Renal cortex interstitium (tissue), 11 donors: ENCODE measurements around the gene CHDH. TPM values are rescaled to one million over a fixed set of nuclear protein-coding genes. Genes with fewer than 3 reads are reported as not detected.

ENCODE experiments used
- DNase-seq, 11 donors: peaks; one replicate each; pipeline ENCODE4 v3.0.0-alpha.2; 2013; ENCODE audit warnings: low read depth in 9 of 11, low spot score in 4 of 11; ENCODE audit errors: extremely low read depth in 1 of 11
- polyA plus RNA-seq, 3 donors: library from polyadenylated mRNA; unstranded; fragments of 120-200 nt; gene quantifications; one replicate each; pipeline ENCODE4 v1.2.1, GENCODE V29; 2013; ENCODE audit not compliant: insufficient read length in 3 of 3

Gene CHDH
- polyA plus RNA-seq, 3 donors = 8.5 to 9.2 (median 8.7) TPM

- no peak for DNase-seq
These were observed 69.6 kb downstream of the CHDH start for GRCh38 chr3:53776494-53777101.

GRCh38 chr3:53775834-53776251 is 70.4 kb downstream of the CHDH start:
- no peak for DNase-seq

- DNase-seq = no peak
These were observed 71.2 kb downstream of the CHDH start for GRCh38 chr3:53775018-53775417.

GRCh38 chr3:53774414-53774813 is 71.8 kb downstream of the CHDH start:
- DNase-seq = no peak

- no peak for DNase-seq
These were observed 72.4 kb downstream of the CHDH start for GRCh38 chr3:53773611-53774368.

DNA sequence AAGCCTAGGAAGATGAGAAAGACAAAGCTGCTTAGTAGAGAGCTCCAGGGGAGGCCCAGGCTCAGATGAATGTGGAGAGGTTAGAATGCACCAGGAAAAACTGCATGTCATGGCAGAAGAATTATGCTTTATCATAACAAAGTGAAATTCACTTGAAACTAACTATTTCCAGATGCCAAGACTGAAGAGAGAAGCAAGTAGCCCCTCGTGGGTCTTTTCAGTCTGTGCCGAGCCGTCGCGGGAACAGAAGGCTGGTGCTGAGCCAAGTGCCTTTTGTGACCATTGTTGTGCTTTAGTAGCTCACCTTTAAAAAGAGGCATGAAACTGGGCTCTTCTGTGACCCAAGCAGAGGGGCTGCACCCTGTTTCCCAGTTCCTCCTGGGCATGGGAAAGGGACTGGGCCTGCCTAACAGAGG is 73.2 kb downstream of the CHDH start:
- no peak for DNase-seq

DNA sequence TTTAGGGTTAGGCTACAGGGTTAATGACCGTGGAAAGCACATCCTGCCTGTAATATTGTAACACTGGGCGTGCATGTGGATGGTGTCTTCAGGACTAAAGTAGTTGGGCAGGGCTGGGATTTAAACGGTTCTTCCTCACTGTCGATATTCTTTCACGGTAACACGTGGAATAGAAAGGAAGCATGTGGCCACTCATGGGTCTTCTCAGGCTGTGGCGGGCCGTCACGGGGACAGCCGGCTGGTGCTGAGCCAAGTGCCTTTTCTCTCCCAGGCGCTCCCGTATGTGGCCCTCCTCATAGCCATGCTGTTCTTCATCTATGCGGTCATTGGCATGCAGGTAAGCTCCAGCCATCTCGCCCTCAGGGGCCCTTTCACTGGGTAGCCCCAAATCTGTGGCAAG is 73.7 kb downstream of the CHDH start:
- DNase-seq = no peak

DNA sequence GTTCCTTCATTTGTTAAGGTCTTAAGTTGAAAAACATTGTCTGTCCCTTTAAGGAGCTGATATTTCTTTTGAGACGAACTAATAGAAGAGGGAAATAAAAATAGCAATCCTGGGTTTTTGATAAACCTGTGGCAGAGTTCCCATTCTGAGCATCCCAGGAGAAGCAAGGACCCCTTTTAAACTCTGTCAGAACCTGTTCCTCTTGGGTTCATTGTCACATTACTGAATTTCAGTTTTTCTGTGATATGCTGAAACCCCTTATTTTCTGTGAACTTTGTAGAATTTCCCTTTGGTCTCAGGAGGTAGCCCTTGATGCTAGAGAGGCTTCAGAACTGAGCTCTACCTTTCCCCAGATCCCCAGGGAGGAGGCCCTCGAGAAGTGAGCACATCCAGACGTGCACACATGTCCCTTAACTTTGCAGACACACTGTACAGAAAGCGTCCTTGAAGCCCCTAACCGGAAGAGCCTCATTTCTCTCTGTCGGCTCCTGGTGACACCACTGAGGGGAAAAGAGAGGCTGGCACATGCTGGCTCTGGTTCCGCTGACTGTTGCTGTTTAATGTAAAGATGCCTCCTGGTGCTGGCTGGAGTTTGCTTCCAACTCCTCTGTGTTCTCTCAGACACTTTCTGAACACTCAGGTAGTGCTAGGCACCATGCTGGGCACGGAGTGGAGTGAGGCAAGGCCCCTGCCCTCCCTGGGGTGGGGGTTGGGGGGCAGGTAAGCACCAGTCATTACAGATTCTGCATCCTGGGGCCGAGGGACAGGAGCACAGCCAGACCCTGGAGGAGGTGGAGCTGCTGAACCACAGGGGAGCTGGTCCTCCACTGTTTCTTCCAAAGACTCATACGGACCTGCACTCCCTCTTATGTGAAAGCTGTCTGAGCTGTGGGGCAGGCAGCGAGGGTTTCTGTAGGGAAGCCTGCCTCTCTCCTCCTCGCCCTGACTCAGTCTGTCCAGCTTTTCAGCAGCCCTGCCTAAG is 77.5 kb downstream of the CHDH start:
- DNase-seq = no peak

DNA sequence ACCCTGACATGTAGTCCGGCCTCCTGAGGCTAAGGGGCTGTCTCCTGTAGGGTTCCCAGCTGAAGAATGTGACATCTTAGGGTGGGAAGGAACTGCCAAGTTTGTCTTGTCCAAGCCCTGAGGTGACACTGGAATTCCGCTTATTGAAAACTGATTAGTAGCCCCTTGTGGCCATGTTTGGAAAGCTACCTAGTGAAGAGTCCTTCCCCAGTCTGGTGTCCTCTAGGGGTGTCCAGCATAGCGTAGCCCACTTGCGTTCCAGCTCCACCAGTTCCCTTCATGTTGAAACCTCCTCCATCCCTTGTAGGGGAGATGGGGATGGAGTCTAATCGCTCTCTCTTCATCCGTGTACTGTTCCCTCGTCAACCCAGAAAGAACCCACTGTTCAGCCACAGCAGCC is 79.5 kb downstream of the CHDH start:
- DNase-seq = no peak

DNA sequence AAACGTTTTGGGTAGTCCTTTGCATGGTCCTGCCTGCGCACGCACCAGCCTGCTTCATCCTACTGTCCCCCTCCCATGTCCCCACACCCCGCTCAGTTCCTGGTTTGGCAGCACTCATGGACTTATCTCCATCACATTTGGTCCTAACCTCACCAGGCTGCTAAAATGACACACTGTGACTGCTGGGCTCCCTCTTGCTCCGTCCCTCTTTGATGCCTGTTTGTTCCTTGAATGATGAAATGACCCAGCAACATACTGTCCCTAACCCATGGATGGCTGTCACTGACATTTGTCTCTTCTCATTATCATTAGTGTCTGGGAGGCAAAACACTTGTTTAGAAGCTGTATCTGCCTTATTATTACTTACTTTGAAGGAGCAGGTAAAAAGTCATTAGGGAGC is 80.5 kb downstream of the CHDH start:
- no peak for DNase-seq

DNA sequence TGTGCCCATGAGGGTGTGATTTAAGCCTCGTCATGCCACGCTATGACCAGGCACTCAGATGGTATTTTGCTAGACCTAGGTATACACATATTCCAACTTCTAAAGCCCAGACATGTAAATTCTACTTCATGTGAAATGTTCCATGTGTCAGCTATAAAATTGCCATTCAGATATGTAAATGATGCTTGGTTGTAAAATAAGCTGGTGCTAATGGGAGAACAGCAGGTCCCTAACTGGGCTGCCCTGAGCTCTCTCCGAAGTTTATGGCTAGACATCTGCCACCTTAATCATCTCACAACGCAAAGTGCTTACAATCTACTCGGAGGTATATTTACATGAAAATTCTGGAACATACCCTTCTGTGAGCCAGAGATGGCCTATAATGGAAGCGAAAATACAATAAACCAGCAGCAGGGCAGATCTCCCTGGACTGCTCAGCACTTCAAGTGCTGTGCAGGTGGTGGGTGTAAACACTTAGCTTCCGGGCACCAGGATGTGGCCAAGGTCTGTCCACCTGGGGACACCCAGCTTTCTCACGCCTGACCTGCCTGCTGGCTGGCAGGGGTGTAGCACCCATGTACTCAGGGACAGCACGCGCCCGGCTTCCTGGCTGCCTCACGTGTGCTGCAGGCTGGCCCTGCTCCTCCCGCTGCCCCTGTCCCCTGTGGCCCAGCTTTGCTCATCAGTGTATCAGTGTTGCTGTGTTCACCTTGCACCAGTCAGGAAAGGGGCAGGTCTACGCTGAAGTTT is 82.0 kb downstream of the CHDH start:
- no peak for DNase-seq

- no peak for DNase-seq
These were observed 82.9 kb downstream of the CHDH start for GRCh38 chr3:53763353-53763752.

Other genes with a start within 250 kb of the CHDH start
- gene IL17RB, start 149 bp upstream of the CHDH start, polyA plus RNA-seq = 10 to 100 TPM; 13.7 to 16.7 (median 15.0) TPM
- 10 to 100 TPM; 40.7 to 42.6 (median 41.7) TPM for gene ACTR8, start 35.7 kb upstream of the CHDH start, polyA plus RNA-seq
- gene SELENOK, start 45.4 kb upstream of the CHDH start, polyA plus RNA-seq = 10 to 100 TPM; 72.5 to 93.8 (median 77.9) TPM